GM19328 (cell line): Measurements from ENCODE around the gene GAA.
A peak's percentile ranks its signal among the peaks of the same experiment; 100 is the strongest.

ENCODE experiments used
- ATAC-seq: cut with Tn5 transposase; IDR thresholded peaks from one replicate; pipeline ENCODE4 v1.9.1; 2021; ENCODE audit warnings: mild to moderate bottlenecking, moderate library complexity; ENCODE audit not compliant: unreplicated experiment

The GAA gene

GRCh38 chr17:80101011-80101945 is at the start of gene GAA:
TSS of gene GAA (plus strand) at chr17:80101581. CDS start at chr17:80104587, 3,006 bp downstream.
- ATAC-seq = peak; percentile 74

- ATAC-seq = no peak
These were observed 49.7 kb upstream of the GAA start for GRCh38 chr17:80051681-80052080.

- ATAC-seq = no peak
These were observed 48.3 kb upstream of the GAA start for GRCh38 chr17:80053102-80053501.

- no peak for ATAC-seq
These were observed 45.8 kb upstream of the GAA start for GRCh38 chr17:80055597-80055996.

GRCh38 chr17:80058311-80058955 is 42.9 kb upstream of the GAA start:
- ATAC-seq = no peak

- ATAC-seq = no peak
These were observed 40.7 kb upstream of the GAA start for GRCh38 chr17:80060644-80061043.

GRCh38 chr17:80061421-80061820 is 40.0 kb upstream of the GAA start:
- ATAC-seq = no peak

- no peak for ATAC-seq
These were observed 37.4 kb upstream of the GAA start for GRCh38 chr17:80063830-80064585.

- no peak for ATAC-seq
These were observed 36.7 kb upstream of the GAA start for GRCh38 chr17:80064696-80065095.

- ATAC-seq = no peak
These were observed 35.8 kb upstream of the GAA start for GRCh38 chr17:80065478-80066170.

GRCh38 chr17:80067393-80067986 is 33.9 kb upstream of the GAA start:
- ATAC-seq = no peak

GRCh38 chr17:80068301-80069222 is 32.8 kb upstream of the GAA start:
- ATAC-seq = no peak

GRCh38 chr17:80070375-80071115 is 30.8 kb upstream of the GAA start:
- ATAC-seq = no peak

- no peak for ATAC-seq
These were observed 30.1 kb upstream of the GAA start for GRCh38 chr17:80071116-80071841.

- ATAC-seq = no peak
These were observed 29.0 kb upstream of the GAA start for GRCh38 chr17:80072410-80072809.

GRCh38 chr17:80080081-80080480 is 21.3 kb upstream of the GAA start:
- ATAC-seq = no peak

GRCh38 chr17:80081596-80081995 is 19.8 kb upstream of the GAA start:
- no peak for ATAC-seq
